ENCODE data around the gene PGLYRP4. TPM values are rescaled to one million over a fixed set of nuclear protein-coding genes. Genes with fewer than 3 reads are reported as not detected.

PGLYRP4 gene
- total and polyA plus RNA-seq, 5 donors from 2014 or later = 0.08 to 0.22 (median 0.20) TPM; not detected in 2

DNA sequence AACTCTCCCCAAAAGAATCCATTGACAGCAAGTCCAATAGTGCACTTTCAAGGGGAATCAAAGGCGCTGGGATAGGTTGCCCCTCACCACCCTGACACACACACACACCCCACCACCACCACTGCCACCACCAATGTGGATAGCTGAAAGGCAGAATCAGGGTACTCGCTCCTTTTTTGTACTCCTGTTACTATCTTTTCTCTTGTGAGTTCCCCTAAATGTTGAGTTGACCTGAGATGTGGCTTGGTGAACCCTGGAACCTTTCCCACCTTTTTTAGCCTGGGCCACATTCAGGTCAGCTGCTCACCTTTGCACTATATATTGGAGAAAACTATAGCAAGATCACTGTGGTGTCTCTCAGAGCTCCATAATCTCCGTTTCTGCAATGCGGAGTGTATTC lies 38.4 kb upstream of the PGLYRP4 start:
- DNase-seq (no peak), ATAC-seq (ENCODE audit: low read depth in 2 of 2) (no peak)
- no peaks in the 10 kb centered on the region for H3K36me3 ChIP-seq (ENCODE audit: control insufficient read depth, insufficient read depth, low read length)
- Mint-ChIP-seq H3K27me3 (peaks cover 45% of the 10 kb centered on the region), H3K27ac (no peak overlapping the region), H3K4me1 (peaks cover 0 to 1% (median 0%) of the 10 kb centered on the region in 4 donors), H3K36me3 (no peaks in the 10 kb centered on the region), H3K4me3 (no peak overlapping the region), H3K9me3 (peaks cover 0 to 4% (median 1%) of the 10 kb centered on the region in 7 donors)
- H3K4me1 ChIP-seq (ENCODE audit: control insufficient read depth, insufficient read depth, low read length, poor library complexity, severe bottlenecking) = no peaks in the 10 kb centered on the region
- no peak overlapping the region for H3K27ac ChIP-seq (ENCODE audit: insufficient read depth, low read length, poor library complexity, severe bottlenecking)
- H3K4me3 ChIP-seq (ENCODE audit: low read depth, low read length) = no peak overlapping the region
- no peaks in the 10 kb centered on the region for H3K9me3 ChIP-seq (ENCODE audit: control insufficient read depth in 2 of 2, low read length in 2 of 2)
- peaks cover 5% of the 10 kb centered on the region for H3K27me3 ChIP-seq (ENCODE audit: control insufficient read depth, insufficient read depth, low read length)

GRCh38 chr1:153386500-153386901 lies 37.9 kb upstream of the PGLYRP4 start:
- Histone ChIP-seq H3K27ac (ENCODE audit: insufficient read depth, low read length, poor library complexity, severe bottlenecking) (no peak overlapping the region), H3K4me3 (ENCODE audit: low read depth, low read length) (no peak overlapping the region), H3K4me1 (ENCODE audit: control insufficient read depth, insufficient read depth, low read length, poor library complexity, severe bottlenecking) (no peaks in the 10 kb centered on the region), H3K36me3 (ENCODE audit: control insufficient read depth, insufficient read depth, low read length) (no peaks in the 10 kb centered on the region), H3K27me3 (ENCODE audit: control insufficient read depth, insufficient read depth, low read length) (peaks cover 5% of the 10 kb centered on the region), H3K9me3 (ENCODE audit: control insufficient read depth in 2 of 2, low read length in 2 of 2) (peaks cover 0 to 1% of the 10 kb centered on the region in 2 experiments)
- ATAC-seq (ENCODE audit: low read depth in 2 of 2) = no peak
- Mint-ChIP-seq H3K36me3 (no peaks in the 10 kb centered on the region), H3K27ac (no peak overlapping the region), H3K9me3 (peaks cover 0 to 9% (median 3%) of the 10 kb centered on the region in 7 donors), H3K4me3 (no peak overlapping the region), H3K4me1 (peaks cover 0 to 1% (median 0%) of the 10 kb centered on the region in 4 donors), H3K27me3 (peaks cover 43% of the 10 kb centered on the region)
- DNase-seq = no peak

- H3K4me3 Mint-ChIP-seq = no peak overlapping the region
- peaks cover 0 to 2% of the 10 kb centered on the region in 2 experiments for H3K9me3 ChIP-seq (ENCODE audit: control insufficient read depth in 2 of 2, low read length in 2 of 2)
- no peak overlapping the region for H3K27ac ChIP-seq (ENCODE audit: insufficient read depth, low read length, poor library complexity, severe bottlenecking)
- H3K36me3 Mint-ChIP-seq = no peaks in the 10 kb centered on the region
- peaks cover 51% of the 10 kb centered on the region for H3K27me3 Mint-ChIP-seq
- no peak overlapping the region for H3K4me3 ChIP-seq (ENCODE audit: low read depth, low read length)
- H3K4me1 ChIP-seq (ENCODE audit: control insufficient read depth, insufficient read depth, low read length, poor library complexity, severe bottlenecking) = no peaks in the 10 kb centered on the region
- peaks cover 5% of the 10 kb centered on the region for H3K27me3 ChIP-seq (ENCODE audit: control insufficient read depth, insufficient read depth, low read length)
- no peak overlapping the region for H3K27ac Mint-ChIP-seq
- ATAC-seq (ENCODE audit: low read depth in 2 of 2) (no peak), DNase-seq (no peak)
- peaks cover 0 to 1% (median 0%) of the 10 kb centered on the region in 4 donors for H3K4me1 Mint-ChIP-seq
- peaks cover 0 to 14% (median 5%) of the 10 kb centered on the region in 7 donors for H3K9me3 Mint-ChIP-seq
- H3K36me3 ChIP-seq (ENCODE audit: control insufficient read depth, insufficient read depth, low read length) = no peaks in the 10 kb centered on the region
Observed at GRCh38 chr1:153384958-153385580, 36.4 kb upstream of the PGLYRP4 start.

DNA sequence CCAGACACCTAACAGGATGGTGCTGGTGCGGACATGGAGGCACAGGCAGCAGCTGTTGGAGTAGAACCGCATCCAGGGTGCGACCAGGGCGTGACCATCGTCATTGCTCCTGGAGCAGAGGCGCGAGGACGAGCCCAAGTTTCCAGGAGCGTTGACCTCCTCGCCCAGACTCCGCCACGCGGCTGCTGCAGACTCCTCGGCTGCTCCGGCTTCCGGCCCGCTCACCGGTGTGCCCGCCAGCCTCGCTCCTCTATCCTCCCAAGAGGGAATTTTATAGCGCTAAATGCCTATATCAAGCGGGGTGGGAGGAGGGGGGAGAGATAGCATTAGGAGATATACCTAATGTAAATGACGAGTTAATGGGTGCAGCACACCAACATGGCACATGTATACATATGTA lies 32.1 kb upstream of the PGLYRP4 start:
- no peaks in the 10 kb centered on the region for H3K36me3 Mint-ChIP-seq
- H3K9me3 ChIP-seq (ENCODE audit: control insufficient read depth in 2 of 2, low read length in 2 of 2) = peaks cover 0 to 2% of the 10 kb centered on the region in 2 experiments
- DNase-seq = no peak
- no peaks in the 10 kb centered on the region for H3K4me1 ChIP-seq (ENCODE audit: control insufficient read depth, insufficient read depth, low read length, poor library complexity, severe bottlenecking)
- ATAC-seq (ENCODE audit: low read depth in 2 of 2) = no peak
- no peak overlapping the region for H3K27ac Mint-ChIP-seq
- H3K4me3 Mint-ChIP-seq = no peak overlapping the region
- peaks cover 60% of the 10 kb centered on the region for H3K27me3 Mint-ChIP-seq
- peaks cover 7% of the 10 kb centered on the region for H3K27me3 ChIP-seq (ENCODE audit: control insufficient read depth, insufficient read depth, low read length)
- no peaks in the 10 kb centered on the region for H3K4me1 Mint-ChIP-seq
- no peak overlapping the region for H3K27ac ChIP-seq (ENCODE audit: insufficient read depth, low read length, poor library complexity, severe bottlenecking)
- peaks cover 0 to 14% (median 6%) of the 10 kb centered on the region in 7 donors for H3K9me3 Mint-ChIP-seq
- no peaks in the 10 kb centered on the region for H3K36me3 ChIP-seq (ENCODE audit: control insufficient read depth, insufficient read depth, low read length)
- no peak overlapping the region for H3K4me3 ChIP-seq (ENCODE audit: low read depth, low read length)

DNA sequence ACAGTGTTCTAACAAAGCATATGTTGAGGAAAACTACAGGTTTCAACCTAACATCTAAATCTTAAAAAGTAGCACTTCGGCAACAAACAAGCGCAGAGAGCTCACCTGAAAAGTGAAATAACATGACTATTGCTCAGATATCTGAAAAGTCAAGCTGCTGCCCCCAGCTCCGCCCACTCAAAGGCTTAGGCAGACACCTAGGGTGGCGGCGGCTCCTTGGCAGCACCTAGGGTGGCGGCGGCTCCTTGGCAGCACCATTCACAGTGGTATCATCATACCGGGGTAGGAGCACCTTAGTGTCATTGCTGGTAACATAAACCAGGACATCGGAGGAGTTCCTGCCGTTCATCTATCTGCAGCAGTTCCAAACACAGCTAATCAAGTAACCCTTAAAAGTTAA lies 30.9 kb upstream of the PGLYRP4 start:
- H3K27me3 Mint-ChIP-seq = peaks cover 50% of the 10 kb centered on the region
- no peaks in the 10 kb centered on the region for H3K4me1 ChIP-seq (ENCODE audit: control insufficient read depth, insufficient read depth, low read length, poor library complexity, severe bottlenecking)
- no peak overlapping the region for H3K27ac Mint-ChIP-seq
- no peak overlapping the region for H3K4me3 Mint-ChIP-seq
- H3K36me3 ChIP-seq (ENCODE audit: control insufficient read depth, insufficient read depth, low read length) = no peaks in the 10 kb centered on the region
- DNase-seq = no peak
- H3K4me1 Mint-ChIP-seq = no peaks in the 10 kb centered on the region
- H3K27ac ChIP-seq (ENCODE audit: insufficient read depth, low read length, poor library complexity, severe bottlenecking) = no peak overlapping the region
- H3K4me3 ChIP-seq (ENCODE audit: low read depth, low read length) = no peak overlapping the region
- no peak for ATAC-seq (ENCODE audit: low read depth in 2 of 2)
- no peaks in the 10 kb centered on the region for H3K36me3 Mint-ChIP-seq
- peaks cover 7% of the 10 kb centered on the region for H3K27me3 ChIP-seq (ENCODE audit: control insufficient read depth, insufficient read depth, low read length)
- peaks cover 0 to 2% of the 10 kb centered on the region in 2 experiments for H3K9me3 ChIP-seq (ENCODE audit: control insufficient read depth in 2 of 2, low read length in 2 of 2)
- H3K9me3 Mint-ChIP-seq = peaks cover 0 to 14% (median 6%) of the 10 kb centered on the region in 7 donors

DNA sequence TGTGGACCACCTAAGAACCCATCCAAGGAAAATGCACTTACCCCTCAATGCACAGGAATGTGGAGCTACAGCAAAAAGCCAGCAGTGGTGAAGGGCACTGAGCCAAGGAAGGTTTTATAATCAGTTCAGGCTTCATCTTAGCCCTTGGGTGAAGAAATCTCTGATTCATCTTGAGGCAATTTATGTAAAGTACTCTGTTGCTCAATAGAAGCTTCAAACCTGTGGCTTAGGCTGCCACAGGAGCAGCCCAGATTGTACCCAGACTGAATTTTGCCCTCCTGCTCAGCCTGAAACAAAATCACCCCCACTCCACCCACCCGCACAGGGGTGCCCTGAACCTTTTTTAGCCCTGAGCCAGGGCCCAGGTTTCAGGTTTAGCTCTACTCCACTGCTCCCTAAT lies 26.9 kb upstream of the PGLYRP4 start, which contains the start of gene S100A12:
TSS of gene S100A12 (minus strand) at position 111 of the 400 bp plus-strand sequence. CDS start 1,029 bp downstream, outside the sequence.
- no peaks in the 10 kb centered on the region for H3K4me1 ChIP-seq (ENCODE audit: control insufficient read depth, insufficient read depth, low read length, poor library complexity, severe bottlenecking)
- no peaks in the 10 kb centered on the region for H3K36me3 ChIP-seq (ENCODE audit: control insufficient read depth, insufficient read depth, low read length)
- no peak within 1 kb of the TSS for H3K27ac ChIP-seq (ENCODE audit: insufficient read depth, low read length, poor library complexity, severe bottlenecking)
- ATAC-seq (ENCODE audit: low read depth in 2 of 2) (no peak), DNase-seq (no peak)
- no peak within 1 kb of the TSS for H3K4me3 ChIP-seq (ENCODE audit: low read depth, low read length)
- no peaks in the 10 kb centered on the region for H3K9me3 ChIP-seq (ENCODE audit: control insufficient read depth in 2 of 2, low read length in 2 of 2)
- Mint-ChIP-seq H3K27me3 (peaks cover 37% of the 10 kb centered on the region), H3K4me3 (no peak within 1 kb of the TSS), H3K9me3 (peaks cover 0 to 6% (median 0%) of the 10 kb centered on the region in 7 donors), H3K36me3 (no peaks in the 10 kb centered on the region), H3K4me1 (no peaks in the 10 kb centered on the region), H3K27ac (no peak within 1 kb of the TSS)
- peaks cover 10% of the 10 kb centered on the region for H3K27me3 ChIP-seq (ENCODE audit: control insufficient read depth, insufficient read depth, low read length)

- H3K4me1 ChIP-seq (ENCODE audit: control insufficient read depth, insufficient read depth, low read length, poor library complexity, severe bottlenecking) = no peaks in the 10 kb centered on the region
- peaks cover 13% of the 10 kb centered on the region for H3K27me3 ChIP-seq (ENCODE audit: control insufficient read depth, insufficient read depth, low read length)
- H3K36me3 ChIP-seq (ENCODE audit: control insufficient read depth, insufficient read depth, low read length) = no peaks in the 10 kb centered on the region
- DNase-seq (no peak), ATAC-seq (ENCODE audit: low read depth in 2 of 2) (no peak)
- H3K4me3 ChIP-seq (ENCODE audit: low read depth, low read length) = no peak overlapping the region
- no peak overlapping the region for H3K27ac ChIP-seq (ENCODE audit: insufficient read depth, low read length, poor library complexity, severe bottlenecking)
- H3K9me3 Mint-ChIP-seq = peaks cover 0 to 6% (median 0%) of the 10 kb centered on the region in 7 donors
- no peak overlapping the region for H3K27ac Mint-ChIP-seq
- no peaks in the 10 kb centered on the region for H3K36me3 Mint-ChIP-seq
- no peaks in the 10 kb centered on the region for H3K9me3 ChIP-seq (ENCODE audit: control insufficient read depth in 2 of 2, low read length in 2 of 2)
- H3K27me3 Mint-ChIP-seq = peaks cover 33% of the 10 kb centered on the region
- no peak overlapping the region for H3K4me3 Mint-ChIP-seq
- H3K4me1 Mint-ChIP-seq = no peaks in the 10 kb centered on the region
Observed at GRCh38 chr1:153374071-153374470, 25.4 kb upstream of the PGLYRP4 start.

DNA sequence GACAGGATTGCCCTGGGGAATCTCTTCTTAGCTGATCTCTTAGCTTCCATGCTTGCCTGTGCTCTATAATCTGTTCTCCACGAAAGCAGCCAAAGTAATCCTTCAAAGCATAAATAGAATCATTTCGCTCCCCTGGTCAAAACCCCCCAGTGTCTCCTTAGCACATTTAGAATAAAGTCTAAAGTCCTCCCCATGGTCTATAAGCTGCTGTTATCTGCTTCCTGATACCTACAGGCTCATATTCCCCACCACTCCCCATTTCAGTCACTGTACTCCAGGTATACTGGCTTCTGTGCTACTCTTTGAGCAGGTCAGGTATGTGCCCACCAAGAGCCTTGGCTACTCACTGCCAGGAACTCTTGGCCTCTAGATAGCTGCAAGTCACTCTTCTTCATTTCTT lies 23.9 kb upstream of the PGLYRP4 start:
- Mint-ChIP-seq H3K27ac (no peak overlapping the region), H3K9me3 (peaks cover 0 to 3% (median 0%) of the 10 kb centered on the region in 7 donors), H3K36me3 (no peaks in the 10 kb centered on the region), H3K4me1 (no peaks in the 10 kb centered on the region), H3K4me3 (no peak overlapping the region), H3K27me3 (peaks cover 26% of the 10 kb centered on the region)
- ATAC-seq (ENCODE audit: low read depth in 2 of 2) (no peak), DNase-seq (no peak)
- no peaks in the 10 kb centered on the region for H3K9me3 ChIP-seq (ENCODE audit: control insufficient read depth in 2 of 2, low read length in 2 of 2)
- H3K4me1 ChIP-seq (ENCODE audit: control insufficient read depth, insufficient read depth, low read length, poor library complexity, severe bottlenecking) = no peaks in the 10 kb centered on the region
- H3K4me3 ChIP-seq (ENCODE audit: low read depth, low read length) = no peak overlapping the region
- no peaks in the 10 kb centered on the region for H3K36me3 ChIP-seq (ENCODE audit: control insufficient read depth, insufficient read depth, low read length)
- no peak overlapping the region for H3K27ac ChIP-seq (ENCODE audit: insufficient read depth, low read length, poor library complexity, severe bottlenecking)
- peaks cover 13% of the 10 kb centered on the region for H3K27me3 ChIP-seq (ENCODE audit: control insufficient read depth, insufficient read depth, low read length)

Measured in CD4-positive, CD25-positive, alpha-beta regulatory T cell (primary cell).